MM.1S (cell line): Measurements from ENCODE around the gene PIGB.

Experiments
- EZH2phosphoT487 ChIP-seq: fragments of 300-600 bp; sonication (generic); IDR thresholded peaks from 2 replicates; pipeline ENCODE4 v1.6.1; 2018; ENCODE audit warnings: antibody characterized with exemption, low read length
- TF ChIP-seq, protein P1 (sequence below): fragments of 300-600 bp; sonication (generic); IDR thresholded peaks from 2 replicates; pipeline ENCODE4 v1.5.1; 2016; ENCODE audit warnings: antibody characterized with exemption, low read length, mixed read lengths

DNA sequence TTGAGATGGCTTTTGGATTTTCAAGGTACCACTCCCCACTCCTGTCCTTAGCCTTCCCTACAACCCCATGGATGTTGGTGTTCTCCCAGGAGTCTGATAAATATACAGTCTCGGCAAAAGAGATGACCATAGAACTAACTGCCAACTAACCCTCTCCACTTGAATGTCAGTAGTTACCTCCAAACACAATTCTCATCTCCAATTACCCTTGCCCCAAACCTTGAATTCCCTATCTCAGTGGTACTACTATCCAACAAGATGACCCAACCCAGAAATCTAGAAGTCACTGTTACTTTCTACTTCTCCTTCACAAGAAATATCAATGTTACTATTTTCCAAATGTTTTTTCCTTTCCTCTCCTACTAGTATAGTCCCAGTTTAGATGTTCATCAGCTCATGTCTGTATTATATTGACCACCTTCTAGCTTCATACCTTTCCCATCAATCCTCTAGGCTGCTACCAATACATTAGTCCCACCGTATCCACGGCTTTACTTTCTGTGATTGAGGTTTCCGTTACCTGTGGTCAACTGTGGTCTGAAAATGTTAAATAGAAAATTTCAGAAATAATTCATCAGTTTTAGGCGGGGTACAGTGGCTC, 38.1 kb downstream of the PIGB start:
- TF ChIP-seq, protein P1, sequence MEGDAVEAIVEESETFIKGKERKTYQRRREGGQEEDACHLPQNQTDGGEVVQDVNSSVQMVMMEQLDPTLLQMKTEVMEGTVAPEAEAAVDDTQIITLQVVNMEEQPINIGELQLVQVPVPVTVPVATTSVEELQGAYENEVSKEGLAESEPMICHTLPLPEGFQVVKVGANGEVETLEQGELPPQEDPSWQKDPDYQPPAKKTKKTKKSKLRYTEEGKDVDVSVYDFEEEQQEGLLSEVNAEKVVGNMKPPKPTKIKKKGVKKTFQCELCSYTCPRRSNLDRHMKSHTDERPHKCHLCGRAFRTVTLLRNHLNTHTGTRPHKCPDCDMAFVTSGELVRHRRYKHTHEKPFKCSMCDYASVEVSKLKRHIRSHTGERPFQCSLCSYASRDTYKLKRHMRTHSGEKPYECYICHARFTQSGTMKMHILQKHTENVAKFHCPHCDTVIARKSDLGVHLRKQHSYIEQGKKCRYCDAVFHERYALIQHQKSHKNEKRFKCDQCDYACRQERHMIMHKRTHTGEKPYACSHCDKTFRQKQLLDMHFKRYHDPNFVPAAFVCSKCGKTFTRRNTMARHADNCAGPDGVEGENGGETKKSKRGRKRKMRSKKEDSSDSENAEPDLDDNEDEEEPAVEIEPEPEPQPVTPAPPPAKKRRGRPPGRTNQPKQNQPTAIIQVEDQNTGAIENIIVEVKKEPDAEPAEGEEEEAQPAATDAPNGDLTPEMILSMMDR = no peak
- no peak for TF ChIP-seq EZH2phosphoT487
